Measurements from ENCODE around the gene CAVIN1.
"Not testable (repeated sequence)": the region's sequence is repeated elsewhere in the genome, so short reads cannot be mapped to it uniquely, and the experiment has no call there.

The CAVIN1 gene

DNA sequence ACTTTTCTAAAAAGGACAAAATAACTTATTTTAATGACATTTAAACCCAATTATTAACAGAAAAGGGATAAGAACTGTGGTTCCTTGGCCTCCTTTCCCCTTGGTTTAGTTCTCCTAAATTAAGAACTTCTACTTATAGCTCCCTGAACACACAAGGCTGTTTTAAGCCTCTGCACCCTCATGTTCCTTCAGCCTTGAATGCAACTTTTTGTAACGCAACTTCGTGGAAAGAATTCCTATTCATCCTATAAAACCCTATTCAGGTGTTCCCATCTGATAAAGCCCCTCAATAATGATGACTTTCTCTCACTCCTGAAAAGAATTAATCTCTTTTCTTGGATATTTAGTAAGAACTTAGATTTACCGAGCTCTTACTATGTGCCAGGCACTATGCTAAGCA is 41.2 kb downstream of the CAVIN1 start:
- H4K20me1 ChIP-seq: peaks cover 17 to 100% (median 86%) of the 10 kb centered on the region in 11 experiments; a peak in 20 of 22 replicates
- no peaks in the 10 kb centered on the region for H3K9me3 ChIP-seq (replicated peaks in 1 of 11)
- H3K27ac ChIP-seq: no peak overlapping the region
- no peak for TF ChIP-seq Cebpa-rat (IDR thresholded peaks at IDR 0.05)
- peak overlapping the region; percentile 4 to 52 (median 40); a peak in 21 of 22 replicates for H3K4me2 ChIP-seq
- no peak overlapping the region for H3K9ac ChIP-seq
- H3K4me1 ChIP-seq: peaks cover 42 to 94% (median 49%) of the 10 kb centered on the region in 10 experiments
- H3K36me3 ChIP-seq: peaks cover 0 to 42% (median 0%) of the 10 kb centered on the region in 11 experiments; a peak in 5 of 22 replicates
- H3K4me3 ChIP-seq: no peak overlapping the region
- H3K27me3 ChIP-seq: peaks cover 0 to 8% (median 0%) of the 10 kb centered on the region in 11 experiments; a peak in 5 of 22 replicates

DNA sequence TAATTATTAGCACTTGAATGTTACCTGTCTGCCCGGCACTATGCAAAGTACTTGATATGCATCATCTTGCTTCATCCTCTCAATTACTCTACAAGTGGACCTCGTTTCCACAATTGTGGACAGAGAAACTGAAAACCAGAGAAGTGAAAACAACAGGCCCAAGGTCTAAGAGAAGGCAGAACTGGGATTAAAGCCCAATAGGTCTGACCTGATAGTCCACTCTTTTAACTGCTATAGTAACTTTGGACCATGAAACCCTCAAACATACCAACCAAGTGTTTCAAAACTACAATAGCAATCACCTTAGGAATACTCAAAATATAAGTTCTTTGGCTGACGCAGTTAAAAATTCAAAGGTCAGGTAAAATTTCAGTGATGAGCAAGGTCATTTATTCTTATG is 42.1 kb downstream of the CAVIN1 start:
- H3K27ac ChIP-seq: no peak overlapping the region

DNA sequence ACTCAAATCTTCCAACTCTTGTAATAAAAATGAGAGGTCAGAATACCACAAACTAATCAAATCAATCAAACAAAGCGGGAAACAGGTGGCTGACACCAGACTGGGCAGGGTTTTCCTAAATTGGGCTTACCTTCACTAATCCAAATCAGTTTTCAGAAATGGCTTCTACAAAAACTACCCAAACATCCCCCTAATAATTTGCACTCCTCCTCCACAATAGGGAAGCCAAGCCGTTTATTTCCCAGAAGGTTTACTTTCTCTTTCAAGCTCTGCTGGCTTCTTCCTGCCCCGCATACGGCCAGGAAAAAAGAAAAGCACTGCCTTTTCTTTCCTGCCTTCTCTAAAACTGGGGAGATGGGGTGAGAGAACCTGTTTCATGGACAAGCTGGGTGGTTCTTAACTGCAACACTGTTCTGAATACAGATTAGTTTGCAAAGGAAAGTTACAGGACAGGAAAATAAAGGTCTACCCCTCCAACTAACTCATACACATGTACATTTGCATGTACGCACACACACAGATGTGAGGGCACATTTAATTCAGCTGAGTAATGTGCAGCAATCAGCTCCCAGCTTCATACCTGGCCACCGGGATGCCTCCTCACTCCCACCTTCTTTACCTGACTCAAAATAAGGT is 44.0 kb downstream of the CAVIN1 start:
- H3K36me3 ChIP-seq: peaks cover 0 to 38% (median 0%) of the 10 kb centered on the region in 11 experiments; a peak in 5 of 22 replicates
- H3K9ac ChIP-seq: peak overlapping the region; percentile 39 to 75 (median 70)
- no peaks in the 10 kb centered on the region for H3K27me3 ChIP-seq
- peak overlapping the region; percentile 52 to 99 (median 89) for H3K4me2 ChIP-seq
- H3K9me3 ChIP-seq (replicated peaks in 1 of 11): no peaks in the 10 kb centered on the region
- peak overlapping the region; percentile 16 to 62 (median 48); a peak in 17 of 20 replicates for H3K4me3 ChIP-seq
- H3K27ac ChIP-seq: peak overlapping the region; percentile 32 to 74 (median 53); a peak in 21 of 22 replicates
- H3K4me1 ChIP-seq: peaks cover 36 to 67% (median 40%) of the 10 kb centered on the region in 10 experiments
- TF ChIP-seq Cebpa-rat (IDR thresholded peaks at IDR 0.05): no peak
- peaks cover 0 to 100% (median 81%) of the 10 kb centered on the region in 11 experiments; a peak in 20 of 22 replicates for H4K20me1 ChIP-seq

More for the DNA sequence above, 42.1 kb downstream of the CAVIN1 start:
- Histone ChIP-seq H3K4me2 (peak overlapping the region in 2 of 11 experiments; percentile 40 to 49; a peak in 1 of 22 replicates), H3K9ac (no peak overlapping the region), H3K36me3 (peaks cover 0 to 42% (median 0%) of the 10 kb centered on the region in 11 experiments; a peak in 5 of 22 replicates), H3K4me1 (peaks cover 36 to 85% (median 40%) of the 10 kb centered on the region in 10 experiments), H3K9me3 (replicated peaks in 1 of 11) (no peaks in the 10 kb centered on the region), H3K27me3 (no peaks in the 10 kb centered on the region), H3K4me3 (no peak overlapping the region), H4K20me1 (peaks cover 9 to 100% (median 80%) of the 10 kb centered on the region in 11 experiments; a peak in 19 of 22 replicates)
- TF ChIP-seq Cebpa-rat (IDR thresholded peaks at IDR 0.05): no peak

DNA sequence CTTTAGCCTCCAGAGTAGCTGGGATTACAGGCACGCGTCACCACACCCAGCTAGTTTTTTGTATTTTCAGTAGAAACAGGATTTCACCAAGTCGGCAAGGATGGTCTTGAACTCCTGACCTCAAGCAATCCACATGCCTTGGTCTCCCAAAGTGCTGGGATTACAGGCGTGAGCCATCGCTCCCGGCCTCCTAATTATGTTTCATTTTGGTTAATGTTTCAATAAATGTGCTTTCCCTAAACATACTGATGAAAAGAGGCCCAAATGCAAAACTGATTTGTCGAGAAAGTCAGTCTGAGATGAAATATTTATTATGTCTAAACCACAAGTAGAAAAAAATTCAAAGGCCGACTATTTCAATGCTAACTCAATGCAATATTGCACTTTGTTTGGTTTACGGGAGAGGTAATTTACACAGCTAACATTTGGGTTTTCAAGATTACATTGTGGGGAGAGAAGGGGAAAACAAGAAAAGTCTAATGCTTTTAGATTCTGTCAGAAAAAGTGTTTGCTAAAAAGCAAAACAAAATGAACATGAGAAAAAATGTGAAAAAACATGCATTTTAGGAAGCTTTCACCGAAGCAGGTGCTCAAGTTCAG is 44.6 kb downstream of the CAVIN1 start:
- Histone ChIP-seq H3K27ac (peak overlapping the region in 8 of 11 experiments; percentile 38 to 74 (median 56); a peak in 11 of 22 replicates), H3K4me1 (peaks cover 36 to 61% (median 40%) of the 10 kb centered on the region in 10 experiments), H3K4me3 (peak overlapping the region in 9 of 10 experiments; percentile 16 to 62 (median 49); a peak in 11 of 20 replicates), H3K9ac (peak overlapping the region; percentile 39 to 75 (median 70); a peak in 15 of 22 replicates), H3K27me3 (no peaks in the 10 kb centered on the region), H4K20me1 (peaks cover 0 to 100% (median 76%) of the 10 kb centered on the region in 11 experiments; a peak in 20 of 22 replicates), H3K9me3 (replicated peaks in 1 of 11) (no peaks in the 10 kb centered on the region), H3K4me2 (peak overlapping the region; percentile 52 to 99 (median 89)), H3K36me3 (peaks cover 0 to 36% (median 0%) of the 10 kb centered on the region in 11 experiments; a peak in 5 of 22 replicates)
- no peak for TF ChIP-seq Cebpa-rat (IDR thresholded peaks at IDR 0.05)

DNA sequence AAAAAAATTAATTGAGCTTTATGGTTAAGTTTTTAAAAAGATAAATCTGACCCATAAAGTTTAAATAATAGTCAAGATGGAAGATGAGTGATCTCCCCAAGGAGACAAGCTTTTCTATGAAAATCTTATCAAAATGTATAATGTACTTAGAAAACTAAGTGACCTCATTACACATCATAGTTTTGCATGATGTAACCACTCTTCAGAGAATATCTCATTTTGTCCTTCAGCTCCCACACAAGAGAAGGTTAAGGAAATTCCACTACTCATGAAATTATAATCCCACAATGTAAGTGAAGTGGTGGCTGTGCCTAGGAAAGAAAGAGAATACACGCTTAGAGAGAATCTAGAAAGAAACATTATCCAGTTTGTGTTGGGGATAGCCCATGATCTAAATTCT is 49.2 kb downstream of the CAVIN1 start:
- peaks cover 9 to 24% (median 13%) of the 10 kb centered on the region in 10 experiments for H3K4me1 ChIP-seq
- peaks cover 10 to 20% (median 12%) of the 10 kb centered on the region in 11 experiments; a peak in 19 of 22 replicates for H3K9me3 ChIP-seq (replicated peaks in 1 of 11)
- no peak overlapping the region for H3K4me3 ChIP-seq
- no peak for TF ChIP-seq Cebpa-rat (IDR thresholded peaks at IDR 0.05)
- peaks cover 0 to 100% (median 60%) of the 10 kb centered on the region in 11 experiments; a peak in 18 of 22 replicates for H4K20me1 ChIP-seq
- peaks cover 0 to 60% (median 19%) of the 10 kb centered on the region in 11 experiments; a peak in 20 of 22 replicates for H3K36me3 ChIP-seq
- H3K4me2 ChIP-seq: no peak overlapping the region
- no peaks in the 10 kb centered on the region for H3K27me3 ChIP-seq
- no peak overlapping the region for H3K9ac ChIP-seq
- H3K27ac ChIP-seq: no peak overlapping the region

DNA sequence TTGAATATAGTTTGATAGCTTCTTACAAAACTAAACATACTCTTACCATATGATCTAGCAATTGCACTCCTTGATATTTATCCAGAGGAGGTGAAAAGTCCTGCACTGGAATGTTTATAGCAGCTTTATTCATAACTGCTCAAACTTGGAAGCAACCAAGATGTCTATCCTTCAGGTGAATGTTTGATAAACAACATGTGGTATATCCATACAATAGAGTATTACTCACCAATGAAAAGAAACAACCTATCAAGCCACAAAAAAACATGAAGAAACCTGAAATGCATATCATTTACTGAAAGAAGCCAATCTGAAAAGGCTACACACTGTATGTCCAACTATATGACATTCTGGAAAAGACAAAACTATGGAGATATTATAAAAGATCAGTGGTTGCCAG is 50.9 kb downstream of the CAVIN1 start:
- no peak for TF ChIP-seq Cebpa-rat (IDR thresholded peaks at IDR 0.05)
- no peaks in the 10 kb centered on the region for H3K27me3 ChIP-seq
- H3K4me1 ChIP-seq: peaks cover 3 to 24% (median 15%) of the 10 kb centered on the region in 10 experiments; a peak in 16 of 20 replicates
- no peak overlapping the region for H3K27ac ChIP-seq
- H3K4me3 ChIP-seq: no peak overlapping the region
- H3K4me2 ChIP-seq: no peak overlapping the region
- peaks cover 0 to 54% (median 19%) of the 10 kb centered on the region in 11 experiments; a peak in 20 of 22 replicates for H3K36me3 ChIP-seq
- no peak overlapping the region for H3K9ac ChIP-seq
- peaks cover 13 to 100% (median 63%) of the 10 kb centered on the region in 11 experiments; a peak in 21 of 22 replicates for H4K20me1 ChIP-seq
- peaks cover 10 to 20% (median 12%) of the 10 kb centered on the region in 11 experiments; a peak in 19 of 22 replicates for H3K9me3 ChIP-seq (replicated peaks in 1 of 11)

DNA sequence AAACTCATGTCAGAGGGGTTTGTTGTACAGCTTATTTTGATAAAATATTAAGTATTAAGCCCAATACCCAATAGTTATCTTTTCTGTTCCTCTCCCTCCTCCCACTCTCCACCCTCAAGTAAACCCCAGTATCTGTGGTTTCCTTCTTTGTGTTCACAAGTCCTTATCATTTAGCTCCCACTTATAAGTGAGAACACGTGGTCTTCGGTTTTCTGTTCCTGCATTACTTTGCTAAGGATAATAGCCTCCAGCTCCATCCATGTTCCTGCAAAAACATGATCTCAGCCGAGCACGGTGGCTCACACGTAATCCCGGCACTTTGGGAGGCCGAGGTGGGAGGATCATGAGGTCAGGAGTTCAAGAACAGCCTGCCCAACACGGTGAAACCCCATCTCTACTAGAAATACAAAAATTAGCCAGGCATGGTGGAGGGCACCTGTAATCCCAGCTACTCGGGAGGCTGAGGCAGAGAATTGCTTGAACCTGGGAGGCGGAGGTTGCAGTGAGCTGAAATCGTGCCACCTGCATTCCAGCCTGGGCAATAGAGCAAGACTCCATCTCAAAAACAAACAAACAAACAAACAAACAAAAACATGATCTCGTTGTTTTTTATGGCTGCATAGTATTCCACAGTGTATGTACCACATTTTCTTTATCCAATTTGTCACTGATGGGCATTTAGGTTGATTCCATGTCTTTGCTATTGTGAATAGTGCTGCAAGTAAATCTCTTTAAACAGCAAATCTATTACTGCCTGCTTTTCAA is 54.1 kb downstream of the CAVIN1 start:
- Histone ChIP-seq H3K36me3 (peaks cover 0 to 62% (median 21%) of the 10 kb centered on the region in 11 experiments; a peak in 20 of 22 replicates), H3K4me2 (peak overlapping the region in 8 of 11 experiments; percentile 1 to 66 (median 16); a peak in 5 of 22 replicates), H3K4me1 (peaks cover 7 to 52% (median 22%) of the 10 kb centered on the region in 10 experiments; a peak in 17 of 20 replicates), H3K9me3 (replicated peaks in 1 of 11) (peaks cover 10 to 20% (median 12%) of the 10 kb centered on the region in 11 experiments; a peak in 19 of 22 replicates), H4K20me1 (peaks cover 24 to 100% (median 72%) of the 10 kb centered on the region in 11 experiments)
- not testable (repeated sequence) for H3K27ac ChIP-seq, H3K9ac ChIP-seq, H3K4me3 ChIP-seq, H3K27me3 ChIP-seq

DNA sequence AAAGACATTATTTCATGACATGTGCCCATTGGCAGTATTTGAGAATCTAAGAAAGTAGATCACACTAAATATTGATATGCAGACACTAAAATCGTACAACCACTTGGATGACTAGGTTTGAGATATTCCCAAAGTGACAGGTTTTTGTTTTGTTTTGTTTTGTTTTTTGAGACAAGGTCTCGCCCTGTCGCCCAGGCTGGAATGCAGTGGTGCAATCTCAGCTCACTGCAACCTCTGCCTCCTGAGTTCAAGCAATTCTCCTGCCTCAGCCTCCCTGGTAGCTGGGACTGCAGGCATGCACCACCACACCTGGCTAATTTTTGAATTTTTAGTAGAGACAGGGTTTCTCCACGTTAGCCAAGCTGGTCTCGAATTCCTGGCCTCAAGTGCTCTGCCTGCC is 54.7 kb downstream of the CAVIN1 start:
- H3K9me3 ChIP-seq (replicated peaks in 1 of 11): peaks cover 10 to 20% (median 12%) of the 10 kb centered on the region in 11 experiments; a peak in 19 of 22 replicates
- not testable (repeated sequence) for H3K9ac ChIP-seq, H3K4me3 ChIP-seq, H3K27me3 ChIP-seq, H3K27ac ChIP-seq
- H4K20me1 ChIP-seq: peaks cover 31 to 100% (median 76%) of the 10 kb centered on the region in 11 experiments
- H3K36me3 ChIP-seq: peaks cover 0 to 57% (median 21%) of the 10 kb centered on the region in 11 experiments; a peak in 20 of 22 replicates
- peak overlapping the region in 6 of 11 experiments; percentile 1 to 82 (median 10); a peak in 6 of 22 replicates for H3K4me2 ChIP-seq
- peaks cover 7 to 59% (median 22%) of the 10 kb centered on the region in 10 experiments; a peak in 17 of 20 replicates for H3K4me1 ChIP-seq

DNA sequence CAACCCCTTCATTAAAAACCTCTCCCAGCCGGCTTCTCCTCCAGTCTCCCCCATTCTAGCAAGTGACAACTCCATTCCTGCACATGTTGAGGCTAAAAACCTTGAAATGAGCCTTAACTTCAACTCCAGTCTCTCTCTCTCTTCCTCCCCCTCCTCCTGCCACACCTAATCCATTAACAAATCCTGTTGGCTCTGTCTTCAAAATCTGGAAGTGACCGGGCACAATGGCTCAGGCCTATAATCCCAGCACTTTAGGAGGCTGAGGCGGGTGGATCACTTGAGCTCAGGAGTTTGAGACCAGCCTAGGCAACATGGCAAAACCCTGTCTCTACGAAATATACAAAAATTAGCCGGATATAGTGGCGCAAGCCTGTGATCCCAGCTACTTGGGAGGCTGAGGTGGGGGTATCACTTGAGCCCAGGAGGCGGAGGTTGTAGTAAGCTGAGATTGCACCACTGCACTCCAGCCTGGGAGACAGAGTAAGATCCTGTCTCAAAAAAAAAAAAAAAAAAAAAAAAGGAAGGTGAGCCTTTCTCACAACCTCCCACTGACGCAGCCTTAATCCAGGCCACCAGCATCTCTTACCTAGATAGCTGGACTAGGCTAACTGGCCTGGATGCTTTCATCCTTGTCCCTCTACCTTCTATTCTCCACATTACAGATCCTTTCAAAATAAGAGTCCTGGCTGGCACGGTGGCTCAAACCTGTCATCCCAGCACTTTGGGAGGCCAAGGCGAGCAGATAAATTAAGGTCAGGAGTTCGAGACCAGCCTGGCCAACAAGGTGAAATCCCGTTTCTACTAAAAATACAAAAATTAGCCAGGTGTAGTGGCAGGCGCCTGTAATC is 56.7 kb downstream of the CAVIN1 start:
- not testable (repeated sequence) for H3K4me3 ChIP-seq; H3K9me3 ChIP-seq (replicated peaks in 1 of 11); H3K27me3 ChIP-seq; H3K27ac ChIP-seq; H3K9ac ChIP-seq
- Histone ChIP-seq H3K4me2 (peak overlapping the region in 6 of 11 experiments; percentile 52 to 82 (median 68); a peak in 11 of 22 replicates), H3K4me1 (peaks cover 7 to 77% (median 26%) of the 10 kb centered on the region in 10 experiments; a peak in 19 of 20 replicates), H3K36me3 (peaks cover 0 to 45% (median 4%) of the 10 kb centered on the region in 11 experiments; a peak in 9 of 22 replicates), H4K20me1 (peaks cover 38 to 100% (median 95%) of the 10 kb centered on the region in 11 experiments)
